IPS-18c (cell line): ENCODE measurements around the gene SLC7A6.

ENCODE experiments used
- H3K4me3 ChIP-seq: 2 replicates; pipeline ENCODE4 v1.7.0; 2013; ENCODE audit warnings: low read depth, mild to moderate bottlenecking, low read length, moderate library complexity; ENCODE audit not compliant: insufficient read depth
- H3K9me3 ChIP-seq: one replicate; pipeline ENCODE4 v1.6.1; 2013; ENCODE audit warnings: mild to moderate bottlenecking, low read length, moderate library complexity; ENCODE audit not compliant: control insufficient read depth, insufficient read depth

SLC7A6 gene

GRCh38 chr16:68246666-68247065 is 17.7 kb upstream of the SLC7A6 start:
- Histone ChIP-seq H3K9me3 (peaks cover 4% of the 10 kb centered on the region), H3K4me3 (no peak overlapping the region)

- Histone ChIP-seq H3K9me3 (peaks cover 4% of the 10 kb centered on the region), H3K4me3 (no peak overlapping the region)
Measured at GRCh38 chr16:68247400-68247799, 16.9 kb upstream of the SLC7A6 start.

GRCh38 chr16:68247932-68248331 is 16.4 kb upstream of the SLC7A6 start:
- Histone ChIP-seq H3K9me3 (peaks cover 4% of the 10 kb centered on the region), H3K4me3 (no peak overlapping the region)

GRCh38 chr16:68249371-68249770 is 15.0 kb upstream of the SLC7A6 start:
- peaks cover 4% of the 10 kb centered on the region for H3K9me3 ChIP-seq

GRCh38 chr16:68250951-68251350 is 13.4 kb upstream of the SLC7A6 start:
- H3K4me3 ChIP-seq = no peak overlapping the region
- no peaks in the 10 kb centered on the region for H3K9me3 ChIP-seq

More at GRCh38 chr16:68249371-68249770, 15.0 kb upstream of the SLC7A6 start:
- H3K4me3 ChIP-seq = no peak overlapping the region

- Histone ChIP-seq H3K4me3 (no peak overlapping the region), H3K9me3 (no peaks in the 10 kb centered on the region)
Measured at GRCh38 chr16:68251832-68252231, 12.5 kb upstream of the SLC7A6 start.

- Histone ChIP-seq H3K4me3 (no peak overlapping the region), H3K9me3 (no peaks in the 10 kb centered on the region)
Measured at GRCh38 chr16:68252383-68252782, 11.9 kb upstream of the SLC7A6 start.

- Histone ChIP-seq H3K4me3 (no peak overlapping the region), H3K9me3 (no peaks in the 10 kb centered on the region)
Measured at GRCh38 chr16:68253721-68254120, 10.6 kb upstream of the SLC7A6 start.

GRCh38 chr16:68255712-68256111 is 8.6 kb upstream of the SLC7A6 start:
- H3K4me3 ChIP-seq = no peak overlapping the region
- peaks cover 2% of the 10 kb centered on the region for H3K9me3 ChIP-seq

GRCh38 chr16:68257251-68257905 is 6.9 kb upstream of the SLC7A6 start:
- H3K9me3 ChIP-seq = peaks cover 2% of the 10 kb centered on the region
- no peak overlapping the region for H3K4me3 ChIP-seq

GRCh38 chr16:68257906-68258800 is 6.2 kb upstream of the SLC7A6 start:
- Histone ChIP-seq H3K4me3 (no peak overlapping the region), H3K9me3 (peaks cover 2% of the 10 kb centered on the region)

- no peak overlapping the region for H3K4me3 ChIP-seq
- H3K9me3 ChIP-seq = peaks cover 2% of the 10 kb centered on the region
Measured at GRCh38 chr16:68259007-68259825, 5.1 kb upstream of the SLC7A6 start.

- H3K9me3 ChIP-seq = peaks cover 2% of the 10 kb centered on the region
- peak overlapping the region; percentile 87 for H3K4me3 ChIP-seq
Measured at GRCh38 chr16:68263559-68264127, 683 bp upstream of the SLC7A6 start.

- H3K4me3 ChIP-seq = peak overlapping the region; percentile 87
- H3K9me3 ChIP-seq = peaks cover 1% of the 10 kb centered on the region
Measured at GRCh38 chr16:68265078-68265920, 973 bp downstream of the SLC7A6 start.

- H3K9me3 ChIP-seq = peaks cover 3% of the 10 kb centered on the region
- peak overlapping the region; percentile 28; the same call in 1 of the 2 replicates for H3K4me3 ChIP-seq
Measured at GRCh38 chr16:68267612-68268405, 3.5 kb downstream of the SLC7A6 start.

GRCh38 chr16:68269793-68270192 is 5.5 kb downstream of the SLC7A6 start:
- H3K9me3 ChIP-seq = peaks cover 3% of the 10 kb centered on the region
- H3K4me3 ChIP-seq = no peak overlapping the region
